ENCODE data around the gene EXOSC3.
"Not testable (repeated sequence)": the region's sequence is repeated elsewhere in the genome, so short reads cannot be mapped to it uniquely, and the experiment has no call there.

Gene EXOSC3

DNA sequence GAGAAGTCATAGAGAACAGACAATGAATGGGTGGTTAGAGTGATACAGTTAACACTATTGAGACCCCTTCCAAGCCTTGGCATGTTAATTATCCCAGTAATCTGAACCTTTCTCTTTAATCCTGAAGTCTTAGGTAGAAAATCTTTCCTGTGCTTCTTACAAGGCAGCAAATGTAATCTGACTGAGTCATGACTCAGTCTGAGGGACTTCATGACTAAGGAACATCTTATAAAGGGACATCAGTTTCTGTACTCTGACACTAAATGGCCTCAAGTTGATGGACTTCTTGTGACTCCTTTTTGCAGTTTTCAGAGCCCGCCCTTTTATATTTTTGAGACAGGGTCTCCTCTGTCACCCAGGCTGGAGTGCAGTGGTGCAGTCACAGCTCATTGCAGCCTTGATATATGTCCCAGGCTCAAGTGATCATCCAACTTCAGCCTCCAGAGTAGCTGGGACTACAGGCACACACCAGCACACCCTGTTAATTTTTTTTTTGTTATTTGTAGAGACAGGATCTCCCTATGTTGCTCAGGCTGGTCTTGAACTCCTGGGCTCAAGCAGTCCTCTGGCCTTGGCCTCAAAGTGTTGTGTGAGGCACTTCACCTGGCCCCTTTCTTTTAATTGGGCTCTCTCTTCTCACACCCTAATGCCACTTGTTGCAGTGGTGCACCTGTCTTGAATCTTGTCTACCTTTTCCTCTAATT, 9.5 kb downstream of the EXOSC3 start:
- Histone ChIP-seq H3K27ac (ENCODE audit: low read depth, low read length) (no peak overlapping the region), H3K27me3 (ENCODE audit: control insufficient read depth, insufficient read depth, low read length) (no peaks in the 10 kb centered on the region), H3K36me3 (ENCODE audit: control insufficient read depth, insufficient read depth, low read length) (peaks cover 49% of the 10 kb centered on the region), H3K9ac (ENCODE audit: low read length) (no peak overlapping the region), H3K9me3 (ENCODE audit: control insufficient read depth, insufficient read depth, low read depth, low read length) (no peaks in the 10 kb centered on the region), H3K4me1 (ENCODE audit: control insufficient read depth, insufficient read depth, low read length) (no peaks in the 10 kb centered on the region), H3K4me3 (ENCODE audit: low read depth, low read length) (no peak overlapping the region)

DNA sequence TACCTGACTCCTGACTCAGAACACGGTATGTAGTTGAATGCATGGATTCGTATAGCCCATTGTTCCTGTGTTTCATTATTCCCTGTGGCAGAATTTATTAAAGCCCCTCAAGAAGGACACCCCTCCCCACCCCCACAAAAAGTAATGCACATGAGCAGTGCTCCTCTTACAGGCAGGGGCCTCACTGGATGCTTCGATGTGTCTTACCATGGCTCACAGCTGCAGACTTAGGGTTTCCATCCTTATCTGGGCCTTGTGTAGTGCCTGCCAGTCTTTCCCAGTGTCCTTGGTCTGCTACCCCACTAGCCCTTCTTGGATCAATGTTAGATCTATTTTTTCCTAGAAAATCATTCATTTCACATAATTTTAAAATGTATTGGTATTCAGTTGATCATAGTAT, 14.9 kb downstream of the EXOSC3 start:
- Histone ChIP-seq H3K36me3 (ENCODE audit: control insufficient read depth, insufficient read depth, low read length) (peaks cover 15% of the 10 kb centered on the region), H3K9ac (ENCODE audit: low read length) (no peak overlapping the region), H3K27ac (ENCODE audit: low read depth, low read length) (no peak overlapping the region), H3K4me1 (ENCODE audit: control insufficient read depth, insufficient read depth, low read length) (no peaks in the 10 kb centered on the region), H3K4me3 (ENCODE audit: low read depth, low read length) (no peak overlapping the region), H3K9me3 (ENCODE audit: control insufficient read depth, insufficient read depth, low read depth, low read length) (no peaks in the 10 kb centered on the region), H3K27me3 (ENCODE audit: control insufficient read depth, insufficient read depth, low read length) (no peaks in the 10 kb centered on the region)

GRCh38 chr9:37769306-37769705, 15.6 kb downstream of the EXOSC3 start:
- Histone ChIP-seq H3K9ac (ENCODE audit: low read length) (no peak overlapping the region), H3K27me3 (ENCODE audit: control insufficient read depth, insufficient read depth, low read length) (no peaks in the 10 kb centered on the region), H3K4me1 (ENCODE audit: control insufficient read depth, insufficient read depth, low read length) (no peaks in the 10 kb centered on the region), H3K36me3 (ENCODE audit: control insufficient read depth, insufficient read depth, low read length) (peaks cover 14% of the 10 kb centered on the region), H3K27ac (ENCODE audit: low read depth, low read length) (no peak overlapping the region), H3K4me3 (ENCODE audit: low read depth, low read length) (no peak overlapping the region), H3K9me3 (ENCODE audit: control insufficient read depth, insufficient read depth, low read depth, low read length) (no peaks in the 10 kb centered on the region)

DNA sequence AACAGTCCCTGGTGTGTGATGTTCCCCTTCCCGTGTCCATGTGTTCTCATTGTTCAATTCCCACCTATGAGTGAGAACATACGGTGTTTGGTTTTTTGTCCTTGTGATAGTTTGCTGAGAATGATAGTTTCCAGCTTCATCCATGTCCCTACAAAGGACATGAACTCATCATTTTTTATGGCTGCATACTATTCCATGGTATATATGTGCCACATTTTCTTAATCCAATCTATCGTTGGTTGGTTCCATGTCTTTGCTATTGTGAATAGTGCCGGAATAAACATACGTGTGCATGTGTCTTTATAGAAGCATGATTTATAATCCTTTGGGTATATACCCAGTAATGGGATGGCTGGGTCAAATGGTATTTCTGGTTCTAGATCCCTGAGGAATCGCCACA, 19.6 kb downstream of the EXOSC3 start:
- H3K27ac ChIP-seq (ENCODE audit: low read depth, low read length); H3K36me3 ChIP-seq (ENCODE audit: control insufficient read depth, insufficient read depth, low read length); H3K9ac ChIP-seq (ENCODE audit: low read length); H3K27me3 ChIP-seq (ENCODE audit: control insufficient read depth, insufficient read depth, low read length); H3K9me3 ChIP-seq (ENCODE audit: control insufficient read depth, insufficient read depth, low read depth, low read length); H3K4me1 ChIP-seq (ENCODE audit: control insufficient read depth, insufficient read depth, low read length); H3K4me3 ChIP-seq (ENCODE audit: low read depth, low read length): not testable (repeated sequence)

DNA sequence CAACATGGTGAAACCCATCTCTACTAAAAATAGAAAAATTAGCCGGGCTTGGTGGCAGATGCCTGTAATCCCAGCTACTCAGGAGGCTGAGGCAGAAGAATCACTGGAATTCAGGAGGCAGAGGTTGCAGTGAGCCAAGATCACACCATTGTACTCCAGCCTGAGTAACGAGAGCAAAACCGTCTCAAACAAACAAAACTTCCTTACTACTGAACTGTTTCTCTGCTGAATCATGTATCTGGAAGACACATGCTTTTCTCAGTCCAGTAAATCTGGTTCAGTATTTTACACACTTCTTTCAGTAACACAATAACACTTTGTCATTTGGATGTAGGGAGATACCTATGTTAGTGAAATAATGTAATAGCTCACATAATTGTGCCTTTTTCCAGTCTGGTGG, 23.4 kb downstream of the EXOSC3 start:
- H3K27me3 ChIP-seq (ENCODE audit: control insufficient read depth, insufficient read depth, low read length), result no peaks in the 10 kb centered on the region
- H3K9me3 ChIP-seq (ENCODE audit: control insufficient read depth, insufficient read depth, low read depth, low read length), result no peaks in the 10 kb centered on the region
- no peak overlapping the region for H3K27ac ChIP-seq (ENCODE audit: low read depth, low read length)
- H3K36me3 ChIP-seq (ENCODE audit: control insufficient read depth, insufficient read depth, low read length), result peaks cover 3% of the 10 kb centered on the region; the same call in 1 of the 2 replicates
- H3K4me3 ChIP-seq (ENCODE audit: low read depth, low read length), result no peak overlapping the region
- H3K9ac ChIP-seq (ENCODE audit: low read length), result no peak overlapping the region
- no peaks in the 10 kb centered on the region for H3K4me1 ChIP-seq (ENCODE audit: control insufficient read depth, insufficient read depth, low read length)

GRCh38 chr9:37760416-37761161, 24.3 kb downstream of the EXOSC3 start:
- H3K27ac ChIP-seq (ENCODE audit: low read depth, low read length), result no peak overlapping the region
- no peaks in the 10 kb centered on the region for H3K4me1 ChIP-seq (ENCODE audit: control insufficient read depth, insufficient read depth, low read length)
- H3K9ac ChIP-seq (ENCODE audit: low read length), result no peak overlapping the region
- no peaks in the 10 kb centered on the region for H3K27me3 ChIP-seq (ENCODE audit: control insufficient read depth, insufficient read depth, low read length)
- no peaks in the 10 kb centered on the region for H3K9me3 ChIP-seq (ENCODE audit: control insufficient read depth, insufficient read depth, low read depth, low read length)
- H3K4me3 ChIP-seq (ENCODE audit: low read depth, low read length), result no peak overlapping the region
- H3K36me3 ChIP-seq (ENCODE audit: control insufficient read depth, insufficient read depth, low read length), result peaks cover 3% of the 10 kb centered on the region; the same call in 1 of the 2 replicates

GRCh38 chr9:37758747-37759146, 26.1 kb downstream of the EXOSC3 start:
- no peak overlapping the region for H3K9ac ChIP-seq (ENCODE audit: low read length)
- H3K27ac ChIP-seq (ENCODE audit: low read depth, low read length), result no peak overlapping the region
- H3K4me1 ChIP-seq (ENCODE audit: control insufficient read depth, insufficient read depth, low read length), result no peaks in the 10 kb centered on the region
- H3K9me3 ChIP-seq (ENCODE audit: control insufficient read depth, insufficient read depth, low read depth, low read length), result no peaks in the 10 kb centered on the region
- no peaks in the 10 kb centered on the region for H3K36me3 ChIP-seq (ENCODE audit: control insufficient read depth, insufficient read depth, low read length)
- no peaks in the 10 kb centered on the region for H3K27me3 ChIP-seq (ENCODE audit: control insufficient read depth, insufficient read depth, low read length)
- no peak overlapping the region for H3K4me3 ChIP-seq (ENCODE audit: low read depth, low read length)

DNA sequence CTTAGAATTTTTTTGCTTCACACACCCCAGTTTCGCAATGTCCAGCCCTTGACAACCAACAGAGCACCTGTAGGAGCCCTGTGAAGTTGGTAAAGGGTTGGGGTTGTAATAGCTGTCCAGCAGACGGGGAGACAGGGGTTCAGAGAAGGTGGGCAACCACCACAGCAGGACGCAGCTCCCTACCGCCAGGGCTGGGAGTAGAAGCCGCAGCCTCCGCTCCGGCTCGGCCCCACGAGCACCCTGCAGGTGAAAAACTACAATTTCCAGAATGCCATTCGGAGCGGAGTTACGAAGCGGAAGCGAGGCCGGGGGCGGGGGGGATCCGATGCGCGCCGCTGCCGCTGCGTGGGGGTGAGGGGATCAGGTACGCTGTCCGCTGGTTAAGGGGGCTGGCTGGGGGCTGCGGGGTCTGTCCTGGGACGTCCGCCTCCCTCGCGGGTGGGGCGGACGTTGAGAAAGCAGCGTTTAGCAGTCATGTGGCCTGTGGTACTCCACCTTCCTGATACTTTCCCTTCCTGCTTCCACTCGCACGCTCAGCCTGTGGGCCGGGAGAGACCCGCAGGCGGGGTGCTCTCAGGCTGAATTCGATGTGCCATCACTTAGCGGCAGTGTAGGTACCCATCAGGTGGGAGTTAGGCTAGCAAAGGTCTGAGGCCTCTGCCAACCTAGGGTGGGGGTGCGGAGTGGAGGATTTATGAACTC, 31.2 kb downstream of the EXOSC3 start, which contains the start of gene TRMT10B:
Gene TRMT10B (plus strand): TSS at position 317 of the 702 bp plus-strand sequence. CDS start 8,127 bp downstream, outside the sequence.
- H3K27ac ChIP-seq (ENCODE audit: low read depth, low read length), result no peak within 1 kb of the TSS
- H3K4me3 ChIP-seq (ENCODE audit: low read depth, low read length), result peak within 1 kb of the TSS; percentile 68
- peak within 1 kb of the TSS; percentile 37 for H3K9ac ChIP-seq (ENCODE audit: low read length)
- no peaks in the 10 kb centered on the region for H3K27me3 ChIP-seq (ENCODE audit: control insufficient read depth, insufficient read depth, low read length)
- H3K4me1 ChIP-seq (ENCODE audit: control insufficient read depth, insufficient read depth, low read length), result 0 out of 2 replicates have a peak, but pooled peaks cover 3% of the 10 kb centered on the region
- H3K36me3 ChIP-seq (ENCODE audit: control insufficient read depth, insufficient read depth, low read length), result no peaks in the 10 kb centered on the region
- no peaks in the 10 kb centered on the region for H3K9me3 ChIP-seq (ENCODE audit: control insufficient read depth, insufficient read depth, low read depth, low read length)

DNA sequence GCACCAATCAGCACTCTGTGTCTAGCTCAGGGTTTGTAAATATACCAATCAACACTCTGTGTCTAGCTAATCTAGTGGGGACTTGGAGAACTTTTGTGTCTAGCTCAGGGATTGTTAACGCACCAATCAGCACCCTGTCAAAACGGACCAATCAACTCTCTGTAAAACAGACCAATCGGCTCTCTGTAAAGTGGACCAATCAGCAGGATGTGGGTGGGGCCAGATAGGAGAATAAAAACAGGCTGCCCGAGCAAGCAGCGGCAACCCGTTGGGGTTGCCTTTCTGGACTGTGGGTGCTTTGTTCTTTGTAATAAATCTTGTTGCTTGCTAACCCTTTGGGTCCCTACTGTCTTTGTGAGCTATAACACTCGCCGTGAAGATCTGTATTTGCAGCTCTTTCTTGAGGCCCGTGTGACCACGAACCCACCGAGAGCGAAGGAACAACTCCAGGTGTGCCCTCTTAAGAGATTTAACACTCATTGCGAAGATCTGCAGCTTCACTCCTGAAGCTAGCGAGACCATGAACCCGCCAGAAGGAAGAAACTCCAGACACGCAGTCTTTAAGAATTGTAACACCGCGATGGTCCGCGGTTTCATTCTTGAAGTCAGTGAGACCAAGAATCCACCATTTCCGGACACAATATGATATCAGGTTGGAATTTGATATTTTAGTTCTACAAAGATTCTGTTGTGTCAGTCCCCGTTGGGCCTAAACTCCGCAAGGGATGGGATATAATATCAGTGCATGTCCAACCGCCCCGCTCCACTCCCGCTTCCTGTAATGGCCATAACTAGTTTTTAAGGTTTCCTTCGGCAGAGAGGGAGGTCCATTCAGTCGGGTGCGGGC, 32.0 kb downstream of the EXOSC3 start:
- no peaks in the 10 kb centered on the region for H3K9me3 ChIP-seq (ENCODE audit: control insufficient read depth, insufficient read depth, low read depth, low read length)
- H3K36me3 ChIP-seq (ENCODE audit: control insufficient read depth, insufficient read depth, low read length), result no peaks in the 10 kb centered on the region
- peak overlapping the region; percentile 68 for H3K4me3 ChIP-seq (ENCODE audit: low read depth, low read length)
- H3K9ac ChIP-seq (ENCODE audit: low read length), result no peak overlapping the region
- no peaks in the 10 kb centered on the region for H3K27me3 ChIP-seq (ENCODE audit: control insufficient read depth, insufficient read depth, low read length)
- H3K4me1 ChIP-seq (ENCODE audit: control insufficient read depth, insufficient read depth, low read length), result 0 out of 2 replicates have a peak, but pooled peaks cover 3% of the 10 kb centered on the region
- H3K27ac ChIP-seq (ENCODE audit: low read depth, low read length), result no peak overlapping the region

DNA sequence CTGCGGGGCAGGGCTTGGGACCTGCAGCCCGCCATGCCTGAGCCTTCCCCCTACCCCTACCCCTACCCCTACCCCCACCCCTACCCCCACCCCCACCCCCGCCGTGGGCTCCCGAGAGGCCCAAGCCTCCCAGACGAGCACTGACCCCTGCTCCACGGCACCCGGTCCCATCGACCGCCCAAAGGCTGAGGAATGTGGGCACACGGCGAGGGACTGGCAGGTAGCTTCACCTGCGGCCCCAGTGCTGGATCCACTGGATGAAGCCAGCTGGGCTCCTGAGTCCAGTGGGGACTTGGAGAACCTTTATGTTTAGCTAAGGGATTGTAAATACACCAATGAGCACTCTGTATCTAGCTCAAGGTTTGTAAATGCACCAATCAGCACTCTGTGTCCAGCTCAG, 32.8 kb downstream of the EXOSC3 start:
- H3K9me3 ChIP-seq (ENCODE audit: control insufficient read depth, insufficient read depth, low read depth, low read length); H3K4me1 ChIP-seq (ENCODE audit: control insufficient read depth, insufficient read depth, low read length); H3K27ac ChIP-seq (ENCODE audit: low read depth, low read length); H3K36me3 ChIP-seq (ENCODE audit: control insufficient read depth, insufficient read depth, low read length); H3K4me3 ChIP-seq (ENCODE audit: low read depth, low read length); H3K9ac ChIP-seq (ENCODE audit: low read length); H3K27me3 ChIP-seq (ENCODE audit: control insufficient read depth, insufficient read depth, low read length): not testable (repeated sequence)

All from HUES6 (cell line).